Subcutaneous adipose tissue (tissue), 4 donors: ENCODE measurements around the gene APOM. TPM values are rescaled to one million over a fixed set of nuclear protein-coding genes. Genes with fewer than 3 reads are reported as not detected.

Experiments
- CTCF ChIP-seq: fragments of 450-650 bp; IDR thresholded peaks from one replicate; pipeline ENCODE4 v1.5.1; 2016; ENCODE audit warnings: low read depth, mild to moderate bottlenecking, control low read depth, antibody characterized with exemption, moderate library complexity
- total RNA-seq, 4 donors: library from RNA; depleted of rRNA; stranded (reverse); fragments of >200 nt; gene quantifications; one replicate each; pipeline ENCODE4 v1.1.0, GENCODE V29; 2016

Gene APOM
- total RNA-seq, 4 donors from 2014 or later: 1.5 to 4.4 (median 3.1) TPM

GRCh38 chr6:31692886-31693285, 37.2 kb downstream of the APOM start:
- TF ChIP-seq CTCF: no peak

GRCh38 chr6:31693535-31693934, 37.8 kb downstream of the APOM start:
- no peak for TF ChIP-seq CTCF

GRCh38 chr6:31697555-31697954, 41.9 kb downstream of the APOM start:
- TF ChIP-seq CTCF: no peak

GRCh38 chr6:31700740-31701401, 45.2 kb downstream of the APOM start:
- no peak for TF ChIP-seq CTCF

GRCh38 chr6:31701666-31702404, 46.1 kb downstream of the APOM start:
- TF ChIP-seq CTCF: no peak

- TF ChIP-seq CTCF: no peak
These were observed 46.7 kb downstream of the APOM start for GRCh38 chr6:31702405-31702818.

- no peak for TF ChIP-seq CTCF
These were observed 47.4 kb downstream of the APOM start, which contains the start of gene ABHD16A for GRCh38 chr6:31702819-31703716. TSS of gene ABHD16A (minus strand) at chr6:31703324. CDS start at chr6:31703281, 43 bp downstream.
